ENCODE data around the gene KLHL22.

- TF ChIP-seq CTCF (conservative IDR thresholded peaks at IDR 0.05; ENCODE audit: low read length) (no peak), EZH2phosphoT487 (IDR thresholded peaks at IDR 0.05; ENCODE audit: borderline replicate concordance) (no peak)
These were observed 39.9 kb downstream of the KLHL22 start for GRCh38 chr22:20455709-20456063.

Data from Loucy (cell line).